Thyroid gland (tissue), 4 donors: ENCODE results near the gene AOC1.

Experiments used
- POLR2A ChIP-seq, 2 donors: fragments of 450-650 bp; IDR thresholded peaks; one replicate each; pipeline ENCODE4 v1.6.1; 2017; ENCODE audit warnings: antibody characterized with exemption in 2 of 2, mild to moderate bottlenecking in 2 of 2, moderate library complexity in 1 of 2
- TF ChIP-seq, protein P1 (sequence below), 6 experiments: fragments of 200-600 bp in 3 of 6; fragments of 450-650 bp in 3 of 6; sonication (generic) in 3 of 6; IDR thresholded peaks; one replicate each; pipeline ENCODE4 v1.5.1; 2016 to 2019; ENCODE audit warnings: antibody characterized with exemption in 6 of 6, mild to moderate bottlenecking in 2 of 6, inconsistent platforms in 1 of 6, moderate library complexity in 1 of 6

- TF ChIP-seq, protein P1, sequence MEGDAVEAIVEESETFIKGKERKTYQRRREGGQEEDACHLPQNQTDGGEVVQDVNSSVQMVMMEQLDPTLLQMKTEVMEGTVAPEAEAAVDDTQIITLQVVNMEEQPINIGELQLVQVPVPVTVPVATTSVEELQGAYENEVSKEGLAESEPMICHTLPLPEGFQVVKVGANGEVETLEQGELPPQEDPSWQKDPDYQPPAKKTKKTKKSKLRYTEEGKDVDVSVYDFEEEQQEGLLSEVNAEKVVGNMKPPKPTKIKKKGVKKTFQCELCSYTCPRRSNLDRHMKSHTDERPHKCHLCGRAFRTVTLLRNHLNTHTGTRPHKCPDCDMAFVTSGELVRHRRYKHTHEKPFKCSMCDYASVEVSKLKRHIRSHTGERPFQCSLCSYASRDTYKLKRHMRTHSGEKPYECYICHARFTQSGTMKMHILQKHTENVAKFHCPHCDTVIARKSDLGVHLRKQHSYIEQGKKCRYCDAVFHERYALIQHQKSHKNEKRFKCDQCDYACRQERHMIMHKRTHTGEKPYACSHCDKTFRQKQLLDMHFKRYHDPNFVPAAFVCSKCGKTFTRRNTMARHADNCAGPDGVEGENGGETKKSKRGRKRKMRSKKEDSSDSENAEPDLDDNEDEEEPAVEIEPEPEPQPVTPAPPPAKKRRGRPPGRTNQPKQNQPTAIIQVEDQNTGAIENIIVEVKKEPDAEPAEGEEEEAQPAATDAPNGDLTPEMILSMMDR (IDR thresholded peaks at IDR 0.05): no peak
- TF ChIP-seq POLR2A (IDR thresholded peaks at IDR 0.05): no peak
These were observed 5.1 kb downstream of the AOC1 start for GRCh38 chr7:150857276-150858055.
